ENCODE measurements around the gene AIP. TPM values are rescaled to one million over a fixed set of nuclear protein-coding genes. Genes with fewer than 3 reads are reported as not detected.

AIP gene
- total and polyA plus RNA-seq, 9 of the 15 experiments (the other 6 are each of a cell fraction or from before 2014, with no cell fraction given), result 5.2 to 92.5 (median 52.7) TPM

DNA sequence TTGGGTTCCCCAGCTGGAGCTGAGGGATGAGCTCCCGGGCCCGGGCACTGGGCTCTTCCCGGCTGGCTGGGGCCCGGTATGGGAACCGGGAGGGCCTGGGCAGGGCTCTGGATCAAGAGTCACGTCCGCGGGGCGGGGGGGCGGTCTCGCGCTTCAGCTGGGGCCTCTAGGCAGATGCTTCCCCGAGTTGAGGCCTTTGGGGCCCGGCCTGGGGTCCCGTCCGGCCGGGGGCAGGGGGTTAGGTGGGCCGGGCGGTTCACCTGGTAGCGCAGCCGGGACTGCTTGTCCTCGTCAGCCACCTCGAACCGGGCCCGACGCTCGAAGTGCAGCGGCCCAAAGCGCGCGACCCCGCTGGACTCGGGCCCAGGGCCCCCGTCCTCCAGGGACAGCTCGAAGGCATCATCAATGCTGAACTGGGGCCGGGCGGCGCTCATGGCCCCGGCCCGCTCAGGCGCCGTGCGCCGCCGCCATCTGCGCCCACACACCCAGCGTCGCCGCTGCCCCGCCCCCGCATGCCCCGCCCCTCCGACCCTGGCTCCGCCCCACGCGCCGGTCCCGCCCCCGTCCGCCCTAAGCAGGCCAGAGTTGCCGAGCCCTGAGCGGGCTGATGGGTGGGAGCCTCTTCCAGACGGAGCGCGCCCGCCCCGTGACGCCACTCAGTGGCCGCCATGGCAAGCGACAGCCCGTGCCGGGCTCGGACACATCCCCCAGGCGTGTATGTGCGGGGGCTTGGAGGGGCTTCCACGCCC lies 13.9 kb upstream of the AIP start, which contains the start of gene TMEM134 (continued):
- TF ChIP-seq POLR2G (IDR thresholded peaks at IDR 0.05; ENCODE audit: low read depth, low read length), result peak; percentile 93
- TF ChIP-seq XRCC5 (IDR thresholded peaks at IDR 0.05; ENCODE audit: low read depth, low read length), result peak; percentile 84
- TF ChIP-seq LCOR (CRISPR knock-in tag; IDR thresholded peaks at IDR 0.05), result peak; percentile 61; the same call in 1 of the 2 replicates
- peak; percentile 11 to 73 for TF ChIP-seq E2F6 (IDR thresholded peaks at IDR 0.05; ENCODE audit: borderline replicate concordance in 1 of 2, extremely low read depth in 1 of 2, insufficient read depth in 1 of 2, insufficient read length in 1 of 2, low read depth in 1 of 2, low read length in 1 of 2, poor library complexity in 1 of 2, severe bottlenecking in 1 of 2)
- TF ChIP-seq TBP (optimal IDR thresholded peaks at IDR 0.05; ENCODE audit: low read depth, low read length), result peak; percentile 80
- peak in 1 of 2 experiments; percentile 37; a peak in 2 of 4 replicates for TF ChIP-seq SIN3A (IDR thresholded peaks at IDR 0.05; ENCODE audit: borderline replicate concordance in 2 of 2, control insufficient read depth in 1 of 2, low read depth in 2 of 2, low read length in 2 of 2)
- TF ChIP-seq SMAD4 (CRISPR knock-in tag; conservative IDR thresholded peaks at IDR 0.05), result peak; percentile 82
- peak in 1 of 2 experiments; percentile 99; a peak in 2 of 4 replicates for TF ChIP-seq MLLT1 (IDR thresholded peaks at IDR 0.05)
- peak; percentile 70 for TF ChIP-seq CXXC5 (CRISPR knock-in tag; IDR thresholded peaks at IDR 0.05)
- no peak for TF ChIP-seq E2F8 (IDR thresholded peaks at IDR 0.05; ENCODE audit: low read depth, partially characterized antibody)
- TF ChIP-seq, protein P1, sequence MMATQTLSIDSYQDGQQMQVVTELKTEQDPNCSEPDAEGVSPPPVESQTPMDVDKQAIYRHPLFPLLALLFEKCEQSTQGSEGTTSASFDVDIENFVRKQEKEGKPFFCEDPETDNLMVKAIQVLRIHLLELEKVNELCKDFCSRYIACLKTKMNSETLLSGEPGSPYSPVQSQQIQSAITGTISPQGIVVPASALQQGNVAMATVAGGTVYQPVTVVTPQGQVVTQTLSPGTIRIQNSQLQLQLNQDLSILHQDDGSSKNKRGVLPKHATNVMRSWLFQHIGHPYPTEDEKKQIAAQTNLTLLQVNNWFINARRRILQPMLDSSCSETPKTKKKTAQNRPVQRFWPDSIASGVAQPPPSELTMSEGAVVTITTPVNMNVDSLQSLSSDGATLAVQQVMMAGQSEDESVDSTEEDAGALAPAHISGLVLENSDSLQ (IDR thresholded peaks at IDR 0.05), result no peak
- TF ChIP-seq POLR2A (conservative IDR thresholded peaks at IDR 0.05), result peak; percentile 82
- no peak for TF ChIP-seq CGGBP1 (CRISPR knock-in tag; IDR thresholded peaks at IDR 0.05)
- TF ChIP-seq, protein P2, sequence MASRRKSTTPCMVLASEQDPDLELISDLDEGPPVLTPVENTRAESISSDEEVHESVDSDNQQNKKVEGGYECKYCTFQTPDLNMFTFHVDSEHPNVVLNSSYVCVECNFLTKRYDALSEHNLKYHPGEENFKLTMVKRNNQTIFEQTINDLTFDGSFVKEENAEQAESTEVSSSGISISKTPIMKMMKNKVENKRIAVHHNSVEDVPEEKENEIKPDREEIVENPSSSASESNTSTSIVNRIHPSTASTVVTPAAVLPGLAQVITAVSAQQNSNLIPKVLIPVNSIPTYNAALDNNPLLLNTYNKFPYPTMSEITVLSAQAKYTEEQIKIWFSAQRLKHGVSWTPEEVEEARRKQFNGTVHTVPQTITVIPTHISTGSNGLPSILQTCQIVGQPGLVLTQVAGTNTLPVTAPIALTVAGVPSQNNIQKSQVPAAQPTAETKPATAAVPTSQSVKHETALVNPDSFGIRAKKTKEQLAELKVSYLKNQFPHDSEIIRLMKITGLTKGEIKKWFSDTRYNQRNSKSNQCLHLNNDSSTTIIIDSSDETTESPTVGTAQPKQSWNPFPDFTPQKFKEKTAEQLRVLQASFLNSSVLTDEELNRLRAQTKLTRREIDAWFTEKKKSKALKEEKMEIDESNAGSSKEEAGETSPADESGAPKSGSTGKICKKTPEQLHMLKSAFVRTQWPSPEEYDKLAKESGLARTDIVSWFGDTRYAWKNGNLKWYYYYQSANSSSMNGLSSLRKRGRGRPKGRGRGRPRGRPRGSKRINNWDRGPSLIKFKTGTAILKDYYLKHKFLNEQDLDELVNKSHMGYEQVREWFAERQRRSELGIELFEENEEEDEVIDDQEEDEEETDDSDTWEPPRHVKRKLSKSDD (conservative IDR thresholded peaks at IDR 0.05; ENCODE audit: low read length), result 0 out of 2 replicates have a peak, but pooled peaks have one; percentile 69
- TF ChIP-seq PML (IDR thresholded peaks at IDR 0.05; ENCODE audit: low read length), result peak; percentile 73; the same call in 1 of the 2 replicates
- peak; percentile 46; the same call in 1 of the 2 replicates for TF ChIP-seq FOSL1 (tag; conservative IDR thresholded peaks at IDR 0.05)

Data from K562 (cell line).